Measurements from ENCODE around the gene MAG.

The MAG gene

DNA sequence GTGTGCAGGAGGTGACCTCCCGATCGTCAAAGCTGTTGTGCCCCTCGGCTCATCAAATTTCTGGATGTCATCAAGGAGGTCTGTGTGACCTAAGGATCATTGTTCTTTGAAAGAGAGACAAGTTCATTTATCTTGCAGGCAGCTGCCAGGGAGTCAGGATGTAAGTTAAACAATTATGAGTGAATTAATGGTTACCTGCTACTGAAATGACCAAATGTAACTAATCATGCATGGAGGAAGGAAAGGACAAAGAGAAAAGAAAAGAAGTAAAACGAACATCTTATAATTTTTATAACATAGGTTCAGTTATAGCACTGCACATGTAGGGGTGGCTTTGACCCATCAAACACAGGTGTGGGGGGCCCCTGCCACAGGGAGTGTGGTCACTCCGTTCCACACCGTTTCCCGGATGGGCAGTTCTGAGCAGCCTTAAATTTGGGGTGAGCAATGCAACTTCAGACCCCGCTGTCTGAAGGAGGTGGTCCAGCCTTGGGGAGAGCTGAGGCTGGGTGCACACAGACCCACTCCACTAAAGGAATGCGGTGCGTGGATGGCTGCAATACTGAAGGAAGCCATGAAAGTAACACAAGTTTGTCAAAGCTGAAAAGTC is 42.3 kb downstream of the MAG start:
- H3K4me3 ChIP-seq (ENCODE audit: control insufficient read depth, low read depth, low read length): no peak overlapping the region
- no peak for TF ChIP-seq CTCF (IDR thresholded peaks at IDR 0.05; ENCODE audit: control insufficient read depth, insufficient read depth, low read depth, low read length, missing control alignments)
- DNase-seq (ENCODE audit: low read depth): no peak

- no peak overlapping the region for H3K4me3 ChIP-seq (ENCODE audit: control insufficient read depth, low read depth, low read length)
- no peak for DNase-seq (ENCODE audit: low read depth)
- TF ChIP-seq CTCF (IDR thresholded peaks at IDR 0.05; ENCODE audit: control insufficient read depth, insufficient read depth, low read depth, low read length, missing control alignments): no peak
Observed at GRCh38 chr19:35336166-35336955, 44.4 kb downstream of the MAG start.

- DNase-seq (ENCODE audit: low read depth): no peak
- TF ChIP-seq CTCF (IDR thresholded peaks at IDR 0.05; ENCODE audit: control insufficient read depth, insufficient read depth, low read depth, low read length, missing control alignments): no peak
- no peak overlapping the region for H3K4me3 ChIP-seq (ENCODE audit: control insufficient read depth, low read depth, low read length)
Observed at GRCh38 chr19:35337097-35337983, 45.4 kb downstream of the MAG start.

GRCh38 chr19:35337984-35338296 is 46.0 kb downstream of the MAG start:
- DNase-seq (ENCODE audit: low read depth): no peak
- TF ChIP-seq CTCF (IDR thresholded peaks at IDR 0.05; ENCODE audit: control insufficient read depth, insufficient read depth, low read depth, low read length, missing control alignments): no peak
- H3K4me3 ChIP-seq (ENCODE audit: control insufficient read depth, low read depth, low read length): no peak overlapping the region

DNA sequence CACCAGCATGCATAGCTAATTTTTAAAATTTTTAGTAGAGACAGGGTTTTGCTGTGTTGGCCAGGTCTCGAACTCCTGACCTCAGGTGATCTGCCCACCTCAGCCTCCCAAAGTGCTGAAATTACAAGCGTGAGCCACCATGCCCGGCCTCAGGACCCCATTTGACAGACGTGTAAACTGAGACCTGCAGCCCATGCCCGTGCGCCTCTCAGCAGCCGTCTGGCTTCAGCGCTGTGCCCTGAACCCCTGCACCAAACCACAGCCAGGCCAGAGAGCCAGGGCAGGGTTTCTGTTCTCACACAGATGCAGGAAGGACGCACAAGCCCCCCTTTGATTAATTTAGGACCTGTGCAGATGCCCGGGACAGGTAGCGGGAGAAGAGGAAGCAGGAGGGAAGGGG is 48.5 kb downstream of the MAG start:
- TF ChIP-seq CTCF (IDR thresholded peaks at IDR 0.05; ENCODE audit: control insufficient read depth, insufficient read depth, low read depth, low read length, missing control alignments): no peak

GRCh38 chr19:35341006-35341405 is 49.0 kb downstream of the MAG start:
- TF ChIP-seq CTCF (IDR thresholded peaks at IDR 0.05; ENCODE audit: control insufficient read depth, insufficient read depth, low read depth, low read length, missing control alignments): no peak
- DNase-seq (ENCODE audit: low read depth): no peak

More for the DNA sequence above, 48.5 kb downstream of the MAG start:
- DNase-seq (ENCODE audit: low read depth): no peak
- no peak overlapping the region for H3K4me3 ChIP-seq (ENCODE audit: control insufficient read depth, low read depth, low read length)

More at GRCh38 chr19:35341006-35341405, 49.0 kb downstream of the MAG start:
- no peak overlapping the region for H3K4me3 ChIP-seq (ENCODE audit: control insufficient read depth, low read depth, low read length)

Measured in AG09309 (cell line).